ENCODE measurements around the gene UNC5A.
A peak's percentile ranks its signal among the peaks of the same experiment; 100 is the strongest.

Gene UNC5A

DNA sequence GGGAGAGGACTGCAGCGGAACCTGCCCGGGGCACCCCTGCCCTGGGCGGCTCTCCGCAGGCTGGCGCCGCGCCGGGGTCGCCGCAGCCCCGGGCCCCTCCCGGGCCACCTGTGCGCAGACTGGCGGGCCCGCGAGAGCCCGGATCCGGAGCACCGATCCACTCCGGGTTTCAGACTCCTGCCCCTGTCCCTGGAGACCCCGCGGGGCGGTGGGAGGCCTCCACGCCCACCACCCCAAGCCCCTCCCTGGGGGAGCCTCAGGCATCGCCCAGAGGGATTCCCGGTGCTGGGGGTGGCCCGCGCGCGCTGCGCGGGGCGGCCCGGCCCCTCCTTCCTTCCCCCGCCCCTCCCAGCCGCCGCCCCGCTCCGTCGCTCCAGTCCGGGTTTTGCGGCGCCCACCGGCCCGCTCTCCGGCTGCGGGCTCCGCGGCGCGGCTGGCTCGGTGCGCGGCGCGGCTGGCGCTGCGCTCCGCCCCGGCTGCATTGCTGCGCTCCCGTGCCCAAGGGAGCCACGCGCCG, at the start of gene UNC5A:
TSS of gene UNC5A (plus strand) at position 479 of the 517 bp plus-strand sequence. CDS start 192 bp downstream, outside the sequence.
- peak; percentile 70 for DNase-seq

DNA sequence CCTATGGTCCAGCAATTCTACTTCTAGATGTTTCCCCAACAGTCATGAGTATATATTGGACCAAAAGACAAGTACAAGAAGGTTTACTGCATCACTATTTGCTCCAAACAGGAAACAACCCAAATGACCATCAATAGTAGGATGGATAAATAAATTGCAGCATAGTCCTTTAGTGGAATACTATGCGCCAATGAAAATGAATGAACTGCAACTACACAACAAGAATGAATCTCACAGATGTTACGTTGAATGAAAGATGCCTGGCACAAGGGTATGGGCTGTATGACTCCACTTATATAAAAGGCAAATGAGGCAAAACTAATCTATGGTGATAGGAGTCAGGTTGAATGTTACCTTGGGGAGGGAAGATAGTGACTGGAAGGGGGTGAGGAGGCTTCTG, 48.6 kb upstream of the UNC5A start:
- no peak for DNase-seq

DNA sequence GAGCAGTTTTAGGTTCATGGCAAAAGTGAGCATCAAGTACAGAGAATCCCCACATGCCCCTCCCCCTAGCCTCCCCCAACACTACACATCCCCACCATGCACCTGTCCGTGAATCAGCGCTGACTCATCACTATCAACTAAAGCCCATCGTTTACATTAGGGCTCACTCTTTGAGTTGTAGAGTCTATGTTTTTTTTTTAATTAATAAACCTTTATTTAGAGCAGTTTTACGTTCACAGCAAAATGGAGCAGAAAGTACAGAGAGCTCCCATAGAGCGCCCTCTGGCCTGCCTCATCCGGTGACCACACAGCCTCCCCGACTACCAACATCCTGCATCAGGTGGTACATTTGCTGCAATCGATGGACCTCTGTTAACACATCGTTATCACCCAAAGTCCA, 47.9 kb upstream of the UNC5A start:
- DNase-seq = no peak

DNA sequence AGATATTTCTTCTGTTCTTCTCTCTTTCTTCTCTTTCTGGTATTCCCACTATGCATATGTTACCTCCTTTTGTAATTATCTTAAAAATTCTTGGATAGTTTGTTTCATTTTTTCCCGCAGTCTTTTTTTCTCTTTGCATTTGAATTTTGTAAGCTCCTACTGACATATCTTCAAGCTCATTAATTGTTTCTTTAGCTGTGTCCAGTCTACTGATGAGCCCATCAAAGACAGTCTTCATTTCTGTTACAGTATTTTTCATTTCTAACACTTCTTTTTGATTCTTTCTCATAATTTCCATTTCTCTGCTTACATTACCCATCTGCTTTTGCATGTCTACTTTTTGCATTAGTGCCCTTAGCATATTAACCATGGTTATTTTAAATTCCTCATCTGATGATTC, 44.7 kb upstream of the UNC5A start:
- no peak for DNase-seq

DNA sequence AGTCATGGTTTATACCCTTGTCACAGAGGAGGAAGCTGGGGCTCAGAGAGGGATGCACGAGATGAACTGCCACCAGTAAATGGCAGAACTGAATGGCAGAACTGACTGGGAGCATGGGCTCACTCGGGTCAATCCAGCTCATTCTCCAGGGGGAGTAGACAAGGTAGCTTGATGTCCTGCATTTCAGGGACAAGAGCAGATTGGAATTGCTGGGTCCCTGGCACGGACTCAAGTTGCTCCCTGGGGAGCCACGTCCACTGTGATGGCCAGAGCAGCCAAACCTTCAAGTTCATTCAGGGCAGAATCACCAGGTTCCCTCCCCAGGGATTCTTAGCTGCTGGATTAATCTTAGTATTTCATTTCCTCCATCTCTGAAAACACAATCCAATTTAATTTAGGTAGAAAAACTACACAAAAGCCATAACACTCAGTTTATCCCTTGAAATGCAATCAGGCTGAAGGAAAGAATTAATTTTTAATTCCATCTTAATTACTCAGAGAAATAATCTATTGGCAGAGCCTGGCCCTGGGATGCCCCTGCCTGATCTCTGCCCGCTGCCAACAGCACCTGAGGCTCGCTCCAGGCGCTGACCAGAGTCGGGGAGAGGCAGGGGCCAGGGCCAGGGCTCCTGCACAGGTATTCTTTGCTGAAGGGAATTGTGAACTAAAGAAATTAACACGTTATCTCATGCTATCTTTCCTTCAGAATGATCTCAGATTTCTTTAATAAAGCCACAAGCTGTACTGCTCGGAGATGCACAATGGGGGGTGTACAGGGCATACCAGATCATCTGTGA, 42.0 kb upstream of the UNC5A start:
- DNase-seq = no peak

DNA sequence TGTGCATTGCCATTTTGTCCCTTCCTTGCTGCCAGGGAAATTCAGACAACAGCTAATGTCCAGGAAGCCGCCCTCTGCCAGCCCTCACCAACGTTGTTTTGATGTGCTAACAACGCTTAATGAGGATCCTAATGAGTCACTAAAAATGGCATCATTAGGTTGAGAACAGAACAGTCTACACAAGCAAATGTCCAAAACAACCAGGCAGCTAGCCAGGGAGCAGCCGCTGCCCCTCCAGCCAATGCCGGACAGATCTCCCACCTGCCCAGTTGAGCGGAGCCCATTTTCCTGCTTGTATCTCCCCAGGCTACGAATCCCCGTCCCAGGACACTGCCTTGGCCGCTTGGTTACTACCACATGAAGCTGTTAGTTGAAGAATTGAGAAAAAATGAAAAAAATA, 40.4 kb upstream of the UNC5A start:
- DNase-seq = no peak

DNA sequence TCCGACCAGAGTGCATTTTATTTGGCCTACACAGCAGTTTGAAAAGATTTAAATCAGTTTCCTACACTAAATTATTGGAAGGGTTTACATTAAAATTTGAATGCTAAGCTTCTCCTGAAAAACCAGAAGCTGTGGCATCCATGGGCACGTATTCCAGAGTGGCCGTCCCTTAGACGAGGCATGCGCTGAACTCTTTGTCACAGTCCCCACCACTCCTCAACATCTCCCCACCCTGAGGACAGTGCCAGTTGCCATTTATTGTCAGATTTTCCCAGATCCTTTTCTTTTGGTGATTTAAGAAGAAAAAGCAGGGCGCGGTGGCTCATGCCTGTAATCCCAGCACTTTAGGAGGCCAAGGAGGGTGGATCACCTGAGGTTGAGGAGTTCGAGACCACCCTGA, 39.9 kb upstream of the UNC5A start:
- DNase-seq = no peak

DNA sequence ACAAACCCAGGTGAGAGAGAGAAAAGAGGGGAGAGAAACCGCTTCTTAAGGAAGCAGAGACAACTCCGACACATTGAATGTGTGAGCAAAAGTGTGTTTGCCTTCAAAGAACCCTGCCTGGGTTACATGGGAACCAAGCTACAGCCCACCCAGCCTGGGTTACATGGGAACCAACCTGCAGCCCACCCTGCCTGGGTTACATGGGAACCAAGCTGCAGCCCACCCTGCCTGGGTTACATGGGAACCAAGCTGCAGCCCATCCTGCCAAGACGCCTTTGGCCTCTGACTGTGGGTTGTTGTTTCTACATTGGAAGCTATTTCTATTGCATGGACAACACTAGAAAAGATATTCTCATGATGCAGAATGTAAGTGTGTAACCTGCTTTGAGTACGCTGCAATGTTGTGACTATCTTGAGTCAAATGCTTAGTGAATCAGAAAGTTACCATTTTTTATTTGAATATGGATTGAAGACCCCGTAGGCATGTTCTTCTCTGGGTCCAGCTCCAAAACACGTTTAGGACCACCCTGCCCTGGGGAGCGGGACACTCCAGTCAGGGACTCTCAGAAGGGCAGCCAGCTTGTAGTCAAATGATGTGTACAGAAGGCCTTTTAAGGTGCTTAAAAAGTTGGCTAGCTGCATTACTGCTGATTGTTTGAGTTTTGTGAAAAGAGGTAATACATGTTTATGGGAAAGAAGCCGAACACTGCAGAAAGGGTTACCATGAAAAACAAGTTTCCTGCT, 39.1 kb upstream of the UNC5A start:
- no peak for DNase-seq

DNA sequence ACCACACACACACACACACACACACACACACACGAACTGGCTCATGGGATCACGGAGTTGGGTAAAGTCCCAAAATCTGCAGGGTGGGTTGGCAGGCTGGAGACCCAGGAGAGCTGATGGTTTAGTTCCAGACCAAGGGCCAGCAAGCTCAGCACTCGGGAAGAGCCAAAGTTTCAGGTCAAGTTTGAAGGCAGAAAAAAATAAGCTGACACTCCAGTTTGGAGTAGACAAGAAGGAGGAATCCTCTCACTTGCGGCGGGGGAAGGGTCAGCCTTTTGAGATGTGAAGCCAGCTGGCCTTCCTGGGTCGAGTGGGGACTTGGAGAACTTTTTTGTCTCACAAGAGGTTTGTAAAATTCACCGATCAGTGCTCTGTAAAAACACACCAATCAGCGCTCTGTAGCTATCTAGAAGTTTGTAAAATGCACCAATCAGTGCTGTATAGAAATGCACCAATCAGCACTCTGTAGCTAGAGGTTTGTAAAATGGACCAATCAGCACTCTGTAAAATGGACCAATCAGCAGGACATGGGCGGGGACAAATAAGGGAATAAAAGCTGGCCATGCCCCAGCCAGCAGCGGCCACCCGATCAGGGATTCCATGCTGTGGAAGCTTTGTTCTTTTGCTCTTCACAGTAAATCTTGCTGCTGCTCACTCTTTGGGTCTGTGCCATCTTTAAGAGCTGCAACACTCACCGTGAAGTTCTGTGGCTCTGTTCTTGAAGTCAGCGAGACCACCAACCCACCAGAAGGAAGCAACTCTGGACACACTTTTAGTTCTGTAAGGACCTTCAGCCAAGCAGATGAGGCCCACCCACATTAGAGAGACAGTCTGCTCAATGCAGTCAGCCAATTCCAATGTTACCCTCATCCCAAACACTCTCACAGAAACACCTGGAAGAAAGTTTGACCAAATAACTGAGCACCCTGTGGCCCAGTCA, 37.8 kb upstream of the UNC5A start:
- DNase-seq = no peak

DNA sequence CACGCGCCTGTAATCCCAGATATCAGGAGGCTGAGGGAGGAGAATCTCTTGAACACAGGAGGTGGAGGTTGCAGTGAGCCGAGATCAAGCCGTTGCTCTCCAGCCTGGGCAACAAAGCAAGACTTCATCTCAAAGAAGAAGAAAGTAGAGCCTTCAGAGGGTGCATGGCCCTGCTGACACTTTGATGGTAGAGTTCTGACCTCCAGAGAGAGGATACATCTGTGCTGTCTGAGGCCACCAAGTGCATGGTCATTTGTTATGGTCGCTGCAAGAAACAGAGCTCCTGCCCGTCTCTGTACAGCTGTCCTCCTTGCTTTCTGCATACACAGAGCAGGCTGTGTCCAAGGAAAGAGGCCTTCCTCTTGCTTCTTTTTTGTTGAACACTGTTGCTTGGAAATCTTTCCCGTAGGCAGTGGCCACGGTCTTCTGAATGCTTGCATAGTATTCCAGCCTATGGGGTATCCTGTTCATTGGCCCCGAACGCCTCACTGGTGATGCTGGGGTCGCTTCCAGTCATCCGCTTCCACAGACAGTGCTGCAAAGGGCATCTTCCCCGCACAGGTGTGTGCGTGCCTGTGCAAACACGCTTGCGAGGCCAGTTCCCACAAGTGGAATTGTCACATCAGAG, 36.8 kb upstream of the UNC5A start:
- DNase-seq = no peak

DNA sequence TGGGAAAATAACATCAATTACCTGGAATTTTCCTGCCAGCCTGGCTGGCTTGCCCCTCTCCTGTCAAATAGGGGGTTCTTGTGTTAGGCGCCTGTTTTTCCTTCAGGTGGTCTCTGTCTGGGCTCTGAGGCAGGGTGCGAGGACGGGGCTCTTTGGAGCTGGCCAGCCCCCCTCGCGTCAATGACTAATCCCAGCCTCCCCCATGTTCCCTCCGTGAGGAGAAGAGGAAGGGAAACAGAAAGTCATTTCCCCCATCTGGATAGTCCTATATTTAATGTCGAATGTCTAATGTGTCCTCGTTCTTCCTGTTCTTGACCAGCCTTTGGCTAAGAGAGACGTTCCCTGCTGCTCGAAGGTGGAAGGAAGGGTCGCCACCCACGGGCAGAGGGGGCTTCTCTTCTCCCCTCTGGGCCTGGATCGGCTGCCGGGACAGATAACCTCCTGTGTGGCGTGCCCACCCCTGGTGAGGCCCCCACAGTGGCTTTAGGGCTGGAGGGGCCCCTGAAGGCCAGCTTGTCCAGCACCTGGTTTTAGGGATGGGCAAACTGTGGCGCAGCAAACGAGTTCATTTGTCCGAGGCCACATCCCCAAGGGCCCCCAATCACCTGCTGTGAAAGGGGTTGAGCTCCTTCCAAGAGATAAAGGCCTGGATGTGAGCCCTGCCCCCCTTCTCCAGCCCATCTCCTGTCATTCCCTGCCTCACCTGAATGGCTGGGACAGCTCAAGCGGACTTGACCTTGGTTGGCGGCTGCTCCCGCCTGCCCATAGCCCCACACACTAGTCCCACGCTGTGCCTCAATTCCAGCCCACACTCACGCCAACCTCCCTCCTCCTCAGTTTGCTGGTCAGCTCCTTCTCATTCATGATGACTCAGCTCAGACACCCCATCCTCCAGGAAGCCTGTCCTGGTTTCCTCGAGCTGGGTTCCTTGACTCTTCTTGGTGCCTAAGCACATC, 35.9 kb upstream of the UNC5A start:
- DNase-seq = no peak

DNA sequence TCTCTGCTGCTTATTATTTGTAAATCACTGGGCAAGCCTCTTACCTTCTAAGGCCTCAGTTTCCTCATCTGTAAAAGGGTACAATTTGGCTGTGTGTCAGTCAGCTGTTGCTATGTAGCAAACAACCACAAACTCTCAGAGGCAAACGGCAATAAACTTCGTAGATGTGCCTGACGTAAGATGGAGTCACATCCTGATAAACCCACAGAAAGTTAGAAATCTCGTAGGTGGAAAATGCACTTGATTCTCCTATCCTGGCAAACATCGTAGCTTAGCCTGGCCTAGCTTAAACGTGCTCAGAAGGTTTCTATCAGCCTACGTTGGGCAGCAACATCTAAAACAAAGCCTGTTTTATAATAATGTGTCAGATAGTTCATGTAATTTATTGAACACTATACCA, 35.0 kb upstream of the UNC5A start:
- no peak for DNase-seq

DNA sequence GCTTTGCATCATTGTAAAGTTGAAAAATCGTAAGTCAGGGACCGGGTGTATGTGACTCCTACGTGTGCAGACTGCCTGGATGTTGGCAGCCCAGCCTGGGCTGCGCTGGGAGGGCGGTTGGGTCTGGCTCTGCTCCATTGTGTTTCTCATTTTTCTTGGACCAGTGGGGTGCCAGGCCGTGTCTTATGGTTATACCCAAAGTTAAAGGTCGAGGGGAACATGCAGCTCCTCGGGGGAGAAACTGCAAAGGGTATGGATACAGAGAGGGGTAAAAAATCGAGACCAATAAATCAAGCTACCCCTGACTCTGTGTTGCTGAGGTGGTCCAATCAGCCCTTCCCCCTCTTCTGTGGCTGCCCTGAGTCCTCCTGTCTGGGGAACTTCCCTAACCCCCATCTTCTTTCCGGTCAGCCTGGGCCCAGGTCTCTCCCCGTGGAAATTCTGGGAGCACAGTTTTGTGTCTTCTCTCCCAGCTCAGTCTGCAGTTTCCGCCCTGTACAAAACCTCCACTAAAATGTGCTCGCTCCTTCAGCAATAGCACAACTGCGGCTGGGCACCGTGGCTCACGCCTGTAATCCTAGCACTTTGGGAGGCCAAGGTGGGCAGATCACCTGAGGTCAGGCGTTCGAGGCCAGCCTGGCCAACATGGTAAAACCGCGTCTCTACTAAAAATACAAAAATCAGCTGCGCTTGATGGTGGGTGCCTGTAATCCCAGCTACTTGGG, 34.1 kb upstream of the UNC5A start:
- DNase-seq = no peak

DNA sequence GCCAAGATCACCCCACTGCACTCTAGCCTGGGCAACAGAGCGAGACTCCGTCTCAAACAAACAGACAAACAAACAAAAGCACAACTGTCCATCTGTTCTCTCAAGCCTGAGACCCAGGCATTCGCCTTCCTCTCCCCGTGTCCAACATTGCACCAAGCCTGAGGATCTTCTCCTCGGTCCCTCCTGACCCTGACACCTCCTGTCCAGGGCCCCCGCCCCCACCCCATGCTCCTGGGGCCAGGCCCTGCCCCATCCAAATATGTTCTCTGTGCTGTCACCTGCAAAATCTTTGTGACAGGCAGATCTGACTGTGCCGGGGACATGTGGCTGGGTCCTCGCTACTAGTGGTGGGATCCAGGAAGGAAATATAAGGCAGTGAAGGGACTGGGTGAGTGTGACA, 33.4 kb upstream of the UNC5A start:
- DNase-seq = no peak

DNA sequence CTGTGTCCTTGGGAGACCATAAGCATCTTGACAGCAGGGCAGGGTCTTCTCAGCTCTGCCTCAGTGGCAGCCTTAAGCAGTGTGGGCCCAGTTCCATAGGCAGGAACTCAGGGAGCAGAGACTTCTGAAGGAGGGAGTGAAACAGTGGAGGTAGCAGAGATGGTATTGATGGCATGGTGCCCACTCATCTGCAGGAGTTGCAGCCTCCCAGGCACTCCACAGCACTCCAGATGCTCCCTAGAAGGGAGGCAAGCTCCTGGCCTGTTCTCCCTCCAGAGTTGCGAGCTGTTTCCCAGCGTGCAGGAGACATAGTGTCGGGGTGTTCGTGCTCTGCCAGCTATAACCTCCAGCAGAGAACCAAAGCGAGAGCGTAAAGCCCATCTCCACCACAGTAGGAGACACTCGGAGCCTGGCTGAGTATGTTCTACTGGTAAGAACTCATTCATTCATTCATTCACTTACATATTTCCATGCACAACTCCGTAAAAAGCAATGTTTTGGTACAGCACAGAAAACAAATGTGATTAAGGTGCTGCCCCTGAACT, 31.4 kb upstream of the UNC5A start:
- no peak for DNase-seq

DNA sequence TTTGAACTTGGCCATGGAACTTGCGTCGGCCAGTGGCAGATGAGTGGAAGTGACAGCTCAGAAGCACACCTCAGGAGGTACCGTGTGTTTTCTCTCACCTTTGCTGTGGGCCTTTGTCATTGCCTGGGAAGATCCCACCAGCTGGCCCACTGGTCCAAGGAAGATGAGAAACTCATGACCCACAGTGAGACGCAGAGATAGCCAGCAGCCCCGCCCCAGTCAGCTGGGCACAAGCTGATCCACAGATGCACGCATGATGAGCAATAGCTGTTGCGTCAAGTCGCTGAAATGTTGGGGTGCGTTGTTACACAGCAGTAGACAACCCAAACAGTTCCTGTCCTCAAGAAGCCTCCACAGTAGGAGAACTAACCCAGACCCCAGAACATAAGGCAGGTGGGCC, 30.8 kb upstream of the UNC5A start:
- DNase-seq = no peak

DNA sequence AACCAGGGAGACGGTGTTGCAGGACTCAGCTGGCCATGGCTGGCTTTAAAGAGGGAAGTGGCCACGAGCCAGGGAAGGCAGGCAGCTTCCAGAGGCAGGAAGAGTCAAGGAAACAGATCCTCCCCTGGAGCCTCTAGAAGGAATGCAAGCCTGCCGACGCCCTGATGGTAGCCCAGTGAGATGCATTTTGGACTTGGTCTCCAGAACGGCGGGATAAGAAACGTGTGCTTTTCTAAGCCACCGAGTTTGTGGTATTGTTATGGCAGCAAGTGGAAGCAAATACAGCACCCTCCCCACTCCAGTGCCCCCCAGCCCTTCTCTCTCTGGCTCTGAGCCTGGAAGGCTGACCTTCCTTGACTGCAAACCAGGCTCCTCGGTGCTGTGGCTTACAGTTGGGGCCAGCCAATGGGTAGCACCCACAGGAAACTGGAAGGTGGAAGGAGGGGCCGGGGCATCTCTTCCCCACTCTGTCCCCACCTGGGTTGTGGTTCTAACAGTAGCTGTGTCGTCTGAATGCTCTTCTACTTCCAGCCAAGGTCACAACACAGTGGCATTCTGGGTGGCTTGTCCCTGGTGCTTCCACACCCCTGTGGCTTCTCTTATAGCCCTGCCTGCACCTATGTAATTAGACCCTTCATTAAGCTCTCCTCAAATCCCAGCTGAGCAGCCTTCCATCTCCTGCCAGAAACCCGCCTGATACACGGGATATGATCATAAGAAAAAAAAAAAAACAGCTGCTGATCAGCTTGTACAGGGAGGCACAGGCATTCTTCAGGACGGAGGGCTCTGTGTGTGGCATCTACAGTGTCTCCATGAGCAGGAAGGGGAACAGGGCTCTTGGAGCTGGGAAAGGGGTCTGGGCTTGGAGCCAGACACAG, 29.9 kb upstream of the UNC5A start:
- no peak for DNase-seq

DNA sequence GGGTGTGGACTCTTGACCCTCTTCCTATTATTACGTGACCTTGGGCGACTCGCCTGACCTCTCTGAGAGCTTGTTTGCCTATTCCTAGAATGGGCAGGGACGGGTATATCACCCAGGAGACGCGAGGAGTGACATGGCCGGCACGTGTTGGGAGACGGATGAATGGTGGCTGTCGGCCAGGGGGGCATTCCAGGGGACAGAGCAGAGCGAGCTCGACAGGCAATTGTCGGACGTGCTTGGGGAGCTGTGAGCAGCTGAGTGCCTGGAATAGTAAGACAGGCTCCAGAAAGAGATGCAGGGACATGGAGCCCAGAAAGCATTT, 29.3 kb upstream of the UNC5A start:
- DNase-seq = peak; percentile 75
